Measurements from ENCODE around the gene OMP.
A peak's percentile ranks its signal among the peaks of the same experiment; 100 is the strongest.

Gene OMP

DNA sequence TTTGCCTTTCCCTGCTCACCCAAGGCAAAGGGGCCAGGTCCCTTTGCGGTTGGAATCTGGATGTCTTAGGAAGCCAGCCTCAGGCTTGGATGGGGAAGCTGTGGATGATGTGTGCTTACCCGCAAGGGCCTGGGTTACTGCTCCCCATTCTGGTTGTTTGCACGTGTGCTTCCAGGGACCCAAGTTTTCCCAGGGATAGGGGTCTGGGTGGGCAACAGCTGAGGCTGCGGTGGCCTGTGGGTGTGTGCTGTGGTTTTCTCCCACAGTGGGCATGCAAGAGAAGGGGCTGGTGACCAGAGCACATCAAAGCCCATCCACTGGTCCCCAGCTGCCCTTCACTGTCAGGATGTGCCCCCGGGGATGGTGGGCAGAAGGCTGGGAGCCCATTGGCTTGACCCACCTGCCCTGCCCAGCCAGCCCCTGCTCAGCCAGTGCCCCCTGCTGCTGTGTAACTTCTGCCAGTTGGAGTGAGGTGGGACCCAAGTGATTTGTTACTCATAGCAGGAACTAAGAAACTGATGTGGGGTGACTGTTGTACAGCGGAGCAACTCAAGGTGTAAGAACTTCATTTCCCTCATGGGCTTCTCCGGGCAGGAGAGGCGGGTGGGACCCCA lies 32.6 kb upstream of the OMP start:
- no peak for DNase-seq

DNA sequence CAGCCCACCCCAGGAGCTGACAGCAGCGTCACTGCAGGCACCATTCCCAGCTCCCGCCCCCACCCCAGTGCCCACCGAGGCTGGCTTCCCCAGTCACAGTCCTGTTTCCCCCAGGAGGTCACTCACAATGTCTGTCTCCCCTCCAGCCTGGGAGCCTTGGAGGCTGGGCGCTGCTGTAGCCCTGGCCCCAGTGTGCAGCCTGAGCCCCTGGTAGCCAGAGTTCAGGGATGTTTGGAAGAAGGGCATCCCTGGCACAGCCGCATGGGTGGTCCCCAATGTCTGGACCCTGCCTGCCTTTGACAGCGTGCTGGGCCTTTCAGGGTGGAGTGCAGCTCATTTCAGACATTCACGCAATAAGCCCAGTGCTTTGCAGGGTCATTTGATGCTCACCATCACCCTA lies 31.6 kb upstream of the OMP start:
- no peak for DNase-seq

GRCh38 chr11:77071671-77072605 lies 30.7 kb upstream of the OMP start:
- no peak for DNase-seq

DNA sequence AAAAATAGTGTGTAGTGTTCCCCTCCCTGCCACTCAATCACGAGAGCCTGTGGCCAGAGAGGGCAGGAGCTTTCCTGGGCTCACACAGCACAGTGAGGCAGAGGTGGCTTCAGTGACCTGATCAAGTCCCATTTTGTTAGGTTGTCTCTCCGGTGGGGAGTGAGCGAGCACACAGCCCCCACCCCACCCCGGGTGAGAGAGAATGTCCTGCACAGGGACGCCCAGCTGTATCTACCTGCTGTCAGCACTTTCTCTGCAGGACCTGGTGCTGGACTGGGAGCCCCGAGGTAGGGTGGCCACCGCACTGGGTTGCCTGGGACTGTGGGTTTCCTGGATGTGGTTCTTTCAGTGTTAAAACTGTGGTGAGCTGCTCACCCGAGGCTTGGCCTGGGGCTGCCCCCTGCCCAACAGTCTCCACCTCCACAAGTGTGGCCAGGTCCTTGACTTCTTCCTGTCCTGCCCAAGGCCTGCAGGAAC lies 29.8 kb upstream of the OMP start:
- DNase-seq, result no peak

- peak in 1 of 2 experiments; percentile 35 for DNase-seq
These were observed 29.2 kb upstream of the OMP start for GRCh38 chr11:77073328-77074001.

DNA sequence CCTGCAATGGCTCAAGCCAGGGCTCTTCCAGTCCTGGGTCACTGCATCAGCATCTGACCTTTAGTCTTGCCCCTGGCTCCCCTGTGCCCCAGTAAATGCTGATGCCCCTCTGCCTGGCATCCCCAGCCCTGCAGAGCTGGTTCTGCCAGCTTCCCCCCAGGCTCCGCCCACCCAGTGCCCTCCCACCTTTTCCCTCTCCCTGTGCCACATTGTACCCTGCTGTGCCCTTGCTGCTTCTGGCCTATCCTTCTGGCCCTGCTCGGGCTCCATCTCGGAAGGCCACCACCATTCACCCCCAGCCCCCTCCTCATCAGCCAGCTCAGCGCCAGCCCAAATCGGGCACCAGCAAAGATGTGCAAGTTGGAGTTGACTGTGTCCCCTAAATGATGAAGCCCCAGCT lies 28.4 kb upstream of the OMP start:
- DNase-seq, result no peak

GRCh38 chr11:77074626-77075221 lies 27.9 kb upstream of the OMP start:
- DNase-seq, result no peak

- no peak for DNase-seq
These were observed 27.2 kb upstream of the OMP start for GRCh38 chr11:77075425-77075905.

- no peak for DNase-seq
These were observed 23.0 kb upstream of the OMP start for GRCh38 chr11:77079666-77080065.

DNA sequence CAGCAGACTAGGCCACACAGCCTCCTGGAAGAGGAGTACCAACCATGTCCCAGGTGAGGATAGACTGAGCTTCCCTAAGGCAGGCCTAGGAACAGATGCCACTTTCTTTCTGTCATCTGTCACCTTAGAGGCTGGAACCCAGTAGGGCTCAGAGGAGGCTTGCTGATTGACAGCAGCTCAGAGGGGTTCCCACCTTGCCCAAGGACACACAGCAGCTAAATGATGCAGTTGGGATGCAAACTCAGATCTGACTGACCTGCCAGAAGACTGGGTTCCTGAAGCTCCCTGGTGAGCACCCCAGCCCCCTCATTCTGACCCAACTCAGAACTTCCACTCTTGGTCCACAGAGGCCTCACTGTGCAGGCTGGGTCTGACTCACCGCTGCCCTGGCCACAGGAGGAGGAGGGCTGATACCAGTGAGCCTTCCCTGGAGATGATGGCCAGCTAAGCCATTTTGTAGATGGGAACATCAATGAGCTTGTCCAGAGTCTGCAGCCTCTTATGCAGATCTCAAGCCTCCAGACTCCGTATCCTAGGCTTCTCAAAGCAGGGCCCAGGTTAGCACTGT lies 21.9 kb upstream of the OMP start:
- no peak for DNase-seq

- DNase-seq, result peak in 1 of 2 experiments; percentile 65
These were observed 21.2 kb upstream of the OMP start for GRCh38 chr11:77081381-77081851.

DNA sequence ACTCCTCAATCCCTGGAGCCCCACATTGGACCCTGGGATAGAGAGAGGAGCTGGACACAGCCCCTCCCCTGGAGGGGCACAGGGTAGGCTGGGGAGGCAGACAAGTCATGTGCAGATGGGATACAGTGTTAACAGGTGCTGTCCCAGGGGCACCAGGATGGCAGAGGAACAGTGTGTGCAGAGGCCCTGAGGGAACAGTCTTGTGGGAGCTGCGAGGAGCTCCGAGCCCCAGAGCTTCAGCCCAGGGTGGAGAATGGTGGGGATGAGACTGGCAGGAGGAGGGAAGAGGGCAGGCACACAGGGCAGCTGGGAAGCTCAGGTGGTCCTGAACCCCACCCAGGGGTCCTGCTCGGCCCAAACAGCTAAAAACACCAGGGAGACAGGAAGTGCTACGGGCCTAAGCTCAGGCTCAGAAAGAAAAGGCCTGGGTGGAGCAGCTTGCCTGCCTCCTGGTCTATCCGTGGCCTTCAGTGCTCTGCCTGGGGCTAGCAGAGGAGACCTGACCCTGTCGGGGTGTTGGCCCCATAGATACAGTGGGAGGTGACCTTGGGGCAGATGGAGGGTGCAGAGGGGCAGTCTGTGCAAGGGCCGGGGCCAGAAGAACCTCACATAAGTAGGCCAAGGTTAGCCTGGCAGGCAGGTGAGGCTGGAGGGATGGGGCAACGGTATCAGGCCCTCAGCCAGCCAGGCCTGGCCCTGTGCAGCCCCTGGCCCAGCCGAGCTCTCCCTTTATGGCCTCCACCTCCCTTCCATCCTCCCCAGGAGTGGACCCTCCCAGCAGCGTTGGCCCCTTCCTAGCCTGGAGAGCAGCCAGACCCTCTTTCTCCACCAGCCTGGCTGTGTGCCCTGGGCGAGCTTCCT lies 20.4 kb upstream of the OMP start:
- DNase-seq, result no peak

DNA sequence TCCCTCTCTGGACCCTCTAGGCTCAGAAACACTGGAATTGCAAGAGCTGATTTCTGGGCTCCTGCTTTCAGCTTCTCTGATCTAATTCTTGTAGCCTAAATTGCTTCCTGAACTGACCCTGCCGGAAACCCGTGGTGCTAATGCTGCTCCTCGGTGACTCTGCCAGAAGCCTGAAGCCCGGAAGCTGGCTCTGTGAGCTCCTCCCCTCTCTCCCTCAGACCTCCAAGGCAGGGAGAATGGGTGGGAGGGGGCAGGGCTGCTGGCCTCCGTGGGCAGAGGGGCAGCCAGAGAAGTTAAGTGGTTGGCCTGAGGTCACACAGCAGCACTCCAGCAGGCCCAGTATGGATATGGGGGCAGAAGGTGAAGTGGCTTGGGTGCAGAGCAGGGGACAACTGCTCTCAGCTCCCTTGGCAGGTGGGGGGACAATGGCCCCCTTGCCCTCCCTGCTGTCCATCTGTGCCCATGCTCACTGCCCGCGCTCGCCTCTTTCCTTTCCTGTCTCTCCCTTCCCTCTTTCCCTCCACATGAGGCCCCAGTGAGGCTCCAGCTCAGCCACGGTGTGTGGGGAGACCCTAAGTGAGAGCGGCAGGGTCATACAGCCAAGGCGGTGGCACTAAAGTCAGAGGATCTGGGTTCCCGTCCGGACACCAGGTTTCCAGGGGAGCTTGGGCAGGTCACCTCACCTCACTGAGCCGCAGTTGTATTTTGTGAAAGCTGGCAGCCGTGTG lies 19.6 kb upstream of the OMP start:
- no peak for DNase-seq

DNA sequence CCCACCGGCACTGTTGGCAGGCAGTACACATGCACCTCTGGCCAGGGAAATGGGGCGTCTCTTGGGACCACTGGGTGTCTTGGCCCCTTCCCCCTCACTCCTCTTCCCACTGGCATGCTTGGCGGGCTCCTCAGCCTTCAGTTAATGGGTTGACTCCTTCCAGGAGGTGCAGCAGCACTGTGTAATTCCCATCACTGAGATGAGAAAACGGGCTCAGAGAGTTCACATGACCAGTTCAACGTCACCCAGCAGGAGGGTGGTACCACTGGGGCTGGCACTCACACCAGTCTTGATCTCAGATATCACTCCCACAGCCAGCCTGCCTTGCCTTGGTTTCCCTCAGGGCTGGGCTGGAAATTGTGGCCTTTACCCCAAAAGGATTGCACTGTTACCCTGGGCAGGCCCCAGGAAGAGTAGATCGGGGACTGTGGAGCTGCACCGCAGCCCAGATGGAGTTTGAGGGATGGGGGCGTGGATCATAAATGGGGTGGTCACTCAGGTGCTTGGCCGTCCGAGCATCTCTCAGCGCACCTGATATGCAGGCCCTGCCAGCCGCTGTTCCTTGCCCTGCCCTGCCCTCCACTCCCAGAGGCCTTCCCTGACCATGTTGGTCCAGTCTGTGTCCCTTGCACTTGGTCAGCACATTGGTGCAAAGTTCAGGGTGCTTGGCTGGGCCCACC lies 18.9 kb upstream of the OMP start:
- no peak for DNase-seq

GRCh38 chr11:77084581-77085191 lies 18.0 kb upstream of the OMP start:
- no peak for DNase-seq

DNA sequence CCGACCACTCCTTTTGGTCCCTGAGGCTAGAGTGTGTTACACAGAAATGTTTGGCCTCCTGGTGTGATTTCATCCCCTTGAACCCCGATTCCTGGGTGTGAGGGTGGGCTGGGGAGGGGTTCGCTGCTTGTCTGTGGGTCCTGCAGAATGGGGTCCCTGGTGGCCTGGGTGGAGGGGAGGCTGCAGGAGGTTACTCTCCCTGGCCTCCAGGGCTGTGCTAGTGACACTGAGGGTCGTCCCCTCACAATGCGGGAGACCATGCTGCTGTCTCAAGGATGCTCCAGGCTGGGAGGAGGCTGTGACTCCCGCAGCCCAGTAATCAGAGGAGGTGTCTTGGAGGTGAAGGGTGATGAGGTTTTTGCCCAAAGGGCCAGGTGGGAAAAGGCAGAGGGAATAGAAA lies 17.0 kb upstream of the OMP start:
- DNase-seq, result no peak

DNA sequence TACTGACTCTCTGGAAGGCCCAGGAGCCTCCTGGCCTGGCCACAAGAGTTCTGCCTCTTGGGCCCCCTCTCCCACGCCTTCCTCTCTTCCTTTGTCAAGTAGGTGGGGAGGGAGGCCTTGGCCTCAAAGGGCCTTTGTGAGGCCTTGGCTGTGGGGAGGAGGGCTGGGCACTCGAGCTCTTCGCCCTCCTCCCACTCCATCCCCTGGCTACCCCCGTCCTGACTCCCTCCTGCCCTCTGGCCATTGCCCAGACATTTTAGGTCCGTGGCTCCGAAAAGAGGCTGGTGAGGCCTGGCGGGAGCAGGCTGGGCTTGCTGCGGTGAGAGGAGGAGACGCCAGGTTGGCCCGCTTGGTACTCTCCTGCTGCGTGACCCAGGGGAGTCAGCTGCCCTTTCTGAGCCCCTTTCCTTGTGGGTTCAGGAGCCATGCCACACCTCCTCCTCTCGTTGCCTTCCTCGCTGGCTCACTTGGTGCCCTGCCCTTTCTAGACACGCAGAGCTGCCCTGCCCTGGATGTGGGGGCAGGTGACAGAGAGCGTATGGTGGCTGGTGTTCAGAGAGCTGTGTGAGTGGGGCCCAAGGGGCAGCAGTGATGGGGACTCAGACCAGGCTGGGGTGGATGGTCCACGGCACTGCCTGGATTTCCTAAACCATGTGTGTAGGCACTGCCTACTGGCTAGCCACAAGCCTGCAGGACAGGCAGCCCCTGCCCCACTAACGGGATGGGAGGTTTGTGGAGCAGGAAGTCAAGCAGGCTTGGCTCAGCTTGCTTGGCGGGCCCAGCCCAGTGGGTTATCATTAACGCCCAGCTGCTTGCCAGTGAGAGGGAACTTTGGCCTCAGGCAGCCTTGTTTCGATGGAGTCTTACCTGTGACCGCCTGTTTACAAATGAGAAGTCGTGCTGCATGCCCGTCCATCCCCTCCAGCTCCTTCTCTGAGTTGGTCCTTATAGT lies 15.8 kb upstream of the OMP start:
- no peak for DNase-seq

- DNase-seq, result no peak
These were observed 14.9 kb upstream of the OMP start for GRCh38 chr11:77087723-77088225.

Measured in NCI-H524 (cell line).